CD14-positive monocyte (primary cell): ENCODE results near the gene MARCHF3. TPM values are rescaled to one million over a fixed set of nuclear protein-coding genes. Genes with fewer than 3 reads are reported as not detected.

Experiments
- DNase-seq, 3 donors: peaks; one replicate each; pipeline ENCODE4 v3.0.0-alpha.2; 2011 to 2022
- H2AFZ ChIP-seq: 2 replicates; pipeline ENCODE4 v1.6.0; 2012; ENCODE audit warnings: mild to moderate bottlenecking, low read depth, low read length, inconsistent platforms; ENCODE audit not compliant: insufficient read depth, poor library complexity, severe bottlenecking
- H3K27ac ChIP-seq, 2 donors: 1 replicate in 1 of 2; 2 replicates in 1 of 2; pipeline ENCODE4 v1.5.1; 2012 to 2013; ENCODE audit warnings: low read length in 2 of 2, control low read depth in 1 of 2, inconsistent platforms in 1 of 2, low read depth in 1 of 2, mild to moderate bottlenecking in 1 of 2
- H3K27me3 ChIP-seq, 2 donors: one replicate each; pipeline versions ENCODE4 v1.6.0 to v1.6.1; 2011 to 2013; ENCODE audit warnings: low read length in 2 of 2; ENCODE audit not compliant: control insufficient read depth in 2 of 2, insufficient read depth in 2 of 2
- H3K36me3 ChIP-seq, 2 donors: replicated peaks in 1 of 2; 1 replicate in 1 of 2; 2 replicates in 1 of 2; pipeline versions ENCODE4 v1.5.1 to v1.6.1; 2012 to 2013; ENCODE audit warnings: low read length in 2 of 2, control low read depth in 1 of 2, inconsistent platforms in 1 of 2, mild to moderate bottlenecking in 1 of 2; ENCODE audit not compliant: insufficient read depth in 2 of 2, control insufficient read depth in 1 of 2
- H3K4me1 ChIP-seq, 2 donors: 1 replicate in 1 of 2; 2 replicates in 1 of 2; pipeline versions ENCODE4 v1.5.1 to v1.6.1; 2012 to 2013; ENCODE audit warnings: low read length in 2 of 2, control low read depth in 1 of 2, inconsistent platforms in 1 of 2, mild to moderate bottlenecking in 1 of 2, moderate library complexity in 1 of 2; ENCODE audit not compliant: insufficient read depth in 2 of 2, control insufficient read depth in 1 of 2
- H3K4me2 ChIP-seq: replicated peaks from 2 replicates; pipeline ENCODE3; 2012; ENCODE audit warnings: low read length, moderate library complexity, mild to moderate bottlenecking; ENCODE audit not compliant: poor library complexity, severe bottlenecking; ENCODE audit errors: extremely low read depth
- H3K4me3 ChIP-seq, 3 experiments: fragments of 200-600 bp in 1 of 3; sonication (generic) in 1 of 3; replicated peaks in 1 of 3; 1 replicate in 2 of 3; 2 replicates in 1 of 3; pipeline ENCODE4 v1.5.1; 2011 to 2013; ENCODE audit warnings: low read length in 3 of 3, mild to moderate bottlenecking in 3 of 3, control low read depth in 2 of 3, low read depth in 2 of 3, inconsistent platforms in 1 of 3, moderate library complexity in 1 of 3
- H3K79me2 ChIP-seq: 2 replicates; pipeline ENCODE4 v1.6.0; 2012; ENCODE audit warnings: mild to moderate bottlenecking, control low read depth, inconsistent platforms, low read length, moderate library complexity; ENCODE audit not compliant: insufficient read depth
- H3K9ac ChIP-seq: 2 replicates; pipeline ENCODE4 v1.6.0; 2017; ENCODE audit warnings: low read length, mild to moderate bottlenecking; ENCODE audit not compliant: insufficient read depth, poor library complexity, severe bottlenecking
- H3K9me3 ChIP-seq, 2 donors: replicated peaks in 1 of 2; 1 replicate in 1 of 2; 2 replicates in 1 of 2; pipeline versions ENCODE4 v1.5.1 to v1.6.1; 2012 to 2013; ENCODE audit warnings: low read length in 2 of 2, control low read depth in 1 of 2; ENCODE audit not compliant: control insufficient read depth in 1 of 2, insufficient read depth in 1 of 2
- H4K20me1 ChIP-seq: 2 replicates; pipeline ENCODE4 v1.6.0; 2012; ENCODE audit warnings: mild to moderate bottlenecking, low read length, control low read depth, moderate library complexity; ENCODE audit not compliant: insufficient read depth
- H3K27ac Mint-ChIP-seq, 7 donors: one replicate each; pipeline ENCODE4 v1.8.0; 2020; ENCODE audit warnings: mild to moderate bottlenecking in 7 of 7, mixed read lengths in 7 of 7, moderate library complexity in 6 of 7, inconsistent platforms in 2 of 7
- H3K27me3 Mint-ChIP-seq, 3 donors: one replicate each; pipeline ENCODE4 v1.8.0; 2021 to 2022; ENCODE audit warnings: low read depth in 3 of 3, mild to moderate bottlenecking in 3 of 3, mixed read lengths in 3 of 3, moderate library complexity in 3 of 3, inconsistent platforms in 1 of 3
- H3K36me3 Mint-ChIP-seq, 2 donors: one replicate each; pipeline ENCODE4 v1.8.0; 2020; ENCODE audit warnings: mixed read lengths in 2 of 2, inconsistent platforms in 1 of 2, mild to moderate bottlenecking in 1 of 2
- H3K4me1 Mint-ChIP-seq: one replicate; pipeline ENCODE4 v1.8.0; 2020; ENCODE audit warnings: mild to moderate bottlenecking, mixed read lengths
- H3K4me3 Mint-ChIP-seq, 2 donors: one replicate each; pipeline ENCODE4 v1.8.0; 2020; ENCODE audit warnings: mild to moderate bottlenecking in 2 of 2, mixed read lengths in 2 of 2, moderate library complexity in 1 of 2
- H3K9me3 Mint-ChIP-seq, 7 donors: one replicate each; pipeline ENCODE4 v1.8.0; 2020 to 2022; ENCODE audit warnings: mixed read lengths in 7 of 7, mild to moderate bottlenecking in 6 of 7, moderate library complexity in 6 of 7, inconsistent platforms in 2 of 7
- WGBS: methylation state at CpG from one replicate; pipeline ENCODE4 v1.1.5; 2013; ENCODE audit warnings: missing lambda C conversion rate; ENCODE audit not compliant: insufficient coverage; 5-methylcytosine and 5-hydroxymethylcytosine counted together
- intact Hi-C, 2 donors: fragments of 100-400 bp; cut with micrococcal nuclease; formaldehyde crosslinking; loops; one replicate each; pipeline versions ENCODE4 v1.15.0 to v1.15.1; 2023
- polyA plus RNA-seq, 3 donors: library from polyadenylated mRNA; depleted of rRNA in 1 of 3; unstranded in 2 of 3; stranded (reverse) in 1 of 3; fragments of 300-500 nt in 2 of 3; fragments of >200 nt in 1 of 3; fragmentation: Illumina TruSeq in 2 of 3; gene quantifications; 1 replicate in 2 of 3; 2 replicates in 1 of 3; pipeline ENCODE4 v1.2.3, GENCODE V29; 2012 to 2021
- TF ChIP-seq, protein P1 (sequence below): fragments of 200-600 bp; IDR thresholded peaks from one replicate; pipeline ENCODE4 v1.8.0; 2022; ENCODE audit warnings: antibody characterized with exemption, mild to moderate bottlenecking

Gene MARCHF3
- polyA plus RNA-seq, 3 donors, result 0.88 to 1.6 (median 0.96) TPM

DNA sequence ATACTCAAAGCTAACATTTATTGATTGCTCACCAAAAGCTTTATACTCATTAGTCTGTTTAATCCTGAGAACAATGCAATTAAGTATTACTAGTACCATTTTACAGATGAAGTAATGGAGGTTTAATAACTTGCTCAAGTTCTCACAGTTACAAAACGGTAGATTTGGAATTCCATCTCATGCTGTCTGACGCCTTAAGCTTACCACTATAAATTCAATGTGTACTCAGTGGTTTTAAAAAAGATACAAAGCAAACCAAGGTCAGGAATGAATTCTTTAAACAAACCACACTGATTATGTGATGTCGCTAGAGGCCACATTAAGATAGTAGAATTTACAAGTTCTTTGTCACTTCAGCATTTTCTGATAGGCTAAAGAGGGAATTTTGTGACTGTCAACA is 44.1 kb upstream of the MARCHF3 start:
- H3K36me3 Mint-ChIP-seq, result no peaks in the 10 kb centered on the region
- Histone ChIP-seq H2AFZ (no peak overlapping the region), H3K4me3 (no peak overlapping the region), H3K4me2 (no peak overlapping the region), H3K27ac (no peak overlapping the region), H3K36me3 (no peaks in the 10 kb centered on the region), H4K20me1 (no peaks in the 10 kb centered on the region), H3K9ac (no peak overlapping the region), H3K79me2 (no peaks in the 10 kb centered on the region), H3K4me1 (peaks cover 10% of the 10 kb centered on the region in 2 donors), H3K27me3 (no peaks in the 10 kb centered on the region), H3K9me3 (no peaks in the 10 kb centered on the region)
- peaks cover 0 to 3% (median 0%) of the 10 kb centered on the region in 7 donors for H3K9me3 Mint-ChIP-seq
- H3K27ac Mint-ChIP-seq, result no peak overlapping the region
- no peak for DNase-seq
- peaks cover 3 to 9% (median 4%) of the 10 kb centered on the region in 3 donors for H3K27me3 Mint-ChIP-seq
- peaks cover 13% of the 10 kb centered on the region for H3K4me1 Mint-ChIP-seq
- intact Hi-C loops, result no loop called here
- TF ChIP-seq, protein P1, sequence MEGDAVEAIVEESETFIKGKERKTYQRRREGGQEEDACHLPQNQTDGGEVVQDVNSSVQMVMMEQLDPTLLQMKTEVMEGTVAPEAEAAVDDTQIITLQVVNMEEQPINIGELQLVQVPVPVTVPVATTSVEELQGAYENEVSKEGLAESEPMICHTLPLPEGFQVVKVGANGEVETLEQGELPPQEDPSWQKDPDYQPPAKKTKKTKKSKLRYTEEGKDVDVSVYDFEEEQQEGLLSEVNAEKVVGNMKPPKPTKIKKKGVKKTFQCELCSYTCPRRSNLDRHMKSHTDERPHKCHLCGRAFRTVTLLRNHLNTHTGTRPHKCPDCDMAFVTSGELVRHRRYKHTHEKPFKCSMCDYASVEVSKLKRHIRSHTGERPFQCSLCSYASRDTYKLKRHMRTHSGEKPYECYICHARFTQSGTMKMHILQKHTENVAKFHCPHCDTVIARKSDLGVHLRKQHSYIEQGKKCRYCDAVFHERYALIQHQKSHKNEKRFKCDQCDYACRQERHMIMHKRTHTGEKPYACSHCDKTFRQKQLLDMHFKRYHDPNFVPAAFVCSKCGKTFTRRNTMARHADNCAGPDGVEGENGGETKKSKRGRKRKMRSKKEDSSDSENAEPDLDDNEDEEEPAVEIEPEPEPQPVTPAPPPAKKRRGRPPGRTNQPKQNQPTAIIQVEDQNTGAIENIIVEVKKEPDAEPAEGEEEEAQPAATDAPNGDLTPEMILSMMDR, result no peak
- no peak overlapping the region for H3K4me3 Mint-ChIP-seq
- no CpG with 5 or more reads among the region's 3 CpGs for WGBS

DNA sequence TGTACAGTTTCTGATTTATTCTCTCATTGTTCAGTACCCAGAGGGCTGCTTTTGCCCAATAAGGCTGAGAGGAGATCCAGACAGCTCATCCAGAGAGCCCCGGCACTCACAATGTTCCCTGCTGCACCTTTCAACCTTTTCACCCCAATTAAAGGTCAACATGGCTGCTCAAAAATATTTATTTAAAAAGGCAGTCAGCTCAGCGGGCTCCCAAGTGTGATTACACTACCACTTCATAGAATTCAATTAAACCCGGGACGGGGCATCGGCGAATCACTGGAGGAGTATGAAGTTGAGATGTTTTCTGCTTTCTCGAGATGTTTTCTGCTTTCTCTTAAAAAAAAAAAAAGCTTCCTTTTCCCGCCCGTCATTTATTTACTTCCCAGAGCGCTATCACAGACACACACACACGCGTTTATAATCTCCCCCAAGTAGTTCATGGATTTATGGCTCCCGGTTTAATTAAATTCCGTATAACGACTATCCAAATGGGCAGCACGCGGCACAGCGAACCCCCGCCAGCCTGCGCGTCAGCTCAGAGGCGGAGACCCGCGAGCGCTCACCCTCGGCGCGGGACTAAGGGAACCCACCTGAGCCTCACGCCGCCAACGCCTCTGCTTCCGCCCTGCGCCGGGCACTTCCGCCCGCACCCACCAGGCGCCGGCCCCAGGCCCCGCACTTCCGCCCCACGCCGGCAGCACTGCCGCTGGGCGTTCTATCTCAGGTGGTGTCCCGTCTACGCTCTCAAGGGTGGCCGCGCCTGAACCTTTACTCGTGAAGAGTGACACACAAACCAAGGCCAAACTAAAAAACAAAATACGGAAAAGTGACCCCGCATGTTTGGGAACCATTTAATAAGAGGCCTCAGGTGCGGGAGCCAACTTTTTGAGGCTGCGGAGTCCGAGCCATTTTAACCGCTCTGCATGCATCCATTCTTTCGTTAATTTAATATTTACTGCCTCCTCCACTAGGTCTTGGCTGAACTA is 42.8 kb upstream of the MARCHF3 start, which contains the start of gene C5orf63:
Gene C5orf63, minus strand, starts transcription at position 642 of the 986 bp plus-strand sequence. CDS start 14,507 bp downstream, outside the sequence.
- Mint-ChIP-seq H3K36me3 (no peaks in the 10 kb centered on the region), H3K27me3 (peaks cover 3 to 9% (median 4%) of the 10 kb centered on the region in 3 donors), H3K4me3 (peak within 1 kb of the TSS; percentile 86 to 98), H3K4me1 (peaks cover 13% of the 10 kb centered on the region), H3K27ac (peak within 1 kb of the TSS in 6 of 7 donors; percentile 25 to 69 (median 45)), H3K9me3 (peaks cover 0 to 3% (median 0%) of the 10 kb centered on the region in 7 donors)
- Histone ChIP-seq H4K20me1 (no peaks in the 10 kb centered on the region), H3K27me3 (no peaks in the 10 kb centered on the region), H3K36me3 (no peaks in the 10 kb centered on the region), H3K4me1 (peaks cover 10% of the 10 kb centered on the region in 2 donors), H3K4me3 (peak within 1 kb of the TSS; percentile 53 to 94 (median 82)), H2AFZ (peak within 1 kb of the TSS; percentile 90), H3K27ac (no peak within 1 kb of the TSS), H3K4me2 (peak within 1 kb of the TSS; percentile 85), H3K9ac (peak within 1 kb of the TSS; percentile 58), H3K9me3 (no peaks in the 10 kb centered on the region), H3K79me2 (no peaks in the 10 kb centered on the region)
- whole genome bisulfite sequencing, result 19% methylated on average over 41 of the region's 56 CpGs
- intact Hi-C loops, result no loop called here
- DNase-seq, result peak; percentile 22 to 54 (median 39)
- TF ChIP-seq, protein P1, result no peak
